Testis (tissue), 2 donors: Measurements from ENCODE around the gene CADPS.

Experiments
- POLR2A ChIP-seq: fragments of 450-650 bp; IDR thresholded peaks from one replicate; pipeline ENCODE4 v1.6.1; 2017; ENCODE audit warnings: antibody characterized with exemption, mild to moderate bottlenecking, moderate library complexity
- TF ChIP-seq, protein P1 (sequence below), 3 experiments: fragments of 450-650 bp in 2 of 3; fragments of 200-600 bp in 1 of 3; sonication (generic) in 1 of 3; IDR thresholded peaks; one replicate each; pipeline ENCODE4 v1.5.1; 2016 to 2019; ENCODE audit warnings: antibody characterized with exemption in 3 of 3, mild to moderate bottlenecking in 2 of 3, moderate library complexity in 1 of 3

DNA sequence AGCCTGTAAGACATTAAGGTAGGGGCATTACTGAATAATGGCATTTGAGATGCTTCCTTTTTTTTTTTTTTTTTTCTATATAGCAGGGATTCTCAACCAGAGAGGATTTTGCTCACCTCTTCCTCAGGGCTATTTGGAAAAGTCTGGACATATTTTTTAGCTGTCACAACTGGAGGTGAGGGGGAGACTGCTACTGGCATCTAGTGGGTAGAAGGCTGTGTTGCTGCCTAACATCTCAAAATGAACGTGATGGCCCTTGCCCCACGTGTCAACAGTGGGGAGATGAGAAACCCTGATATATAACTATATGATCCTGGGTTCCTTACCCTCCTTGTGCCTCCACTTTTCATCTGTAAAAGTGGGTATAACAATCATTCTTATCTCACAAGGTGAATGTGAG lies 71.9 kb downstream of the CADPS start:
- TF ChIP-seq, protein P1, sequence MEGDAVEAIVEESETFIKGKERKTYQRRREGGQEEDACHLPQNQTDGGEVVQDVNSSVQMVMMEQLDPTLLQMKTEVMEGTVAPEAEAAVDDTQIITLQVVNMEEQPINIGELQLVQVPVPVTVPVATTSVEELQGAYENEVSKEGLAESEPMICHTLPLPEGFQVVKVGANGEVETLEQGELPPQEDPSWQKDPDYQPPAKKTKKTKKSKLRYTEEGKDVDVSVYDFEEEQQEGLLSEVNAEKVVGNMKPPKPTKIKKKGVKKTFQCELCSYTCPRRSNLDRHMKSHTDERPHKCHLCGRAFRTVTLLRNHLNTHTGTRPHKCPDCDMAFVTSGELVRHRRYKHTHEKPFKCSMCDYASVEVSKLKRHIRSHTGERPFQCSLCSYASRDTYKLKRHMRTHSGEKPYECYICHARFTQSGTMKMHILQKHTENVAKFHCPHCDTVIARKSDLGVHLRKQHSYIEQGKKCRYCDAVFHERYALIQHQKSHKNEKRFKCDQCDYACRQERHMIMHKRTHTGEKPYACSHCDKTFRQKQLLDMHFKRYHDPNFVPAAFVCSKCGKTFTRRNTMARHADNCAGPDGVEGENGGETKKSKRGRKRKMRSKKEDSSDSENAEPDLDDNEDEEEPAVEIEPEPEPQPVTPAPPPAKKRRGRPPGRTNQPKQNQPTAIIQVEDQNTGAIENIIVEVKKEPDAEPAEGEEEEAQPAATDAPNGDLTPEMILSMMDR (IDR thresholded peaks at IDR 0.05), result no peak
- no peak for TF ChIP-seq POLR2A
